Measurements from ENCODE around the gene DCLK1.

DNA sequence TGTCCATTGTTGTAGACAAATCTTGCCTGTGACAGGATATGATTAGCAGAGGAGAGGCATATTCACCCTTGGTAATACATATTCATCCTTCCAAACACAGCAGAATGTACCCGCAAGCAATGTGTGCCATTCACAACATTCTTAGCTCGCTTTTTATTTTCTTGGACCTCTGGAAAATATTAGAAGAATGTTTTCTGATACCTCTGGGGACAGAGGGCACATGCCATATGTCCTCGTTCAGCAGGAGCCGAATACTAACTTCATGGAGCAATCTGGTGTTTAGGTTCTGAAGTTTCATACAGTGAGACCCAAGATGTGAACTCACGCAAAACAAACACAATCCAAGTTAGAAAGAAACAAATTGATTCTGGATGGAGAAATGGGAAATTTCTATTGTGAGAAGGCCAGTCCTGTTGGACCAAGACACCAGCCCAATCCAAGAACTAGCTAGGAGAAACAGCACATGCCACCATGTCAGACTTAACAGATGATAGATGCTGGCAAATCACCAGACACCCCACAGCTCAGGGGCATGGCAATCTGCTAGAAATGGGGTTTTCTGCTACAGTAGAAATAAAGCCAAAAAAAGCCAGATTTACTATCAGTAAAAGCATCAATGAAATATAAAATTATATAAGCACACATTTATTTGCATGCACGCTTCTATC is 297.4 kb downstream of the DCLK1 start:
- TF ChIP-seq, protein P1, sequence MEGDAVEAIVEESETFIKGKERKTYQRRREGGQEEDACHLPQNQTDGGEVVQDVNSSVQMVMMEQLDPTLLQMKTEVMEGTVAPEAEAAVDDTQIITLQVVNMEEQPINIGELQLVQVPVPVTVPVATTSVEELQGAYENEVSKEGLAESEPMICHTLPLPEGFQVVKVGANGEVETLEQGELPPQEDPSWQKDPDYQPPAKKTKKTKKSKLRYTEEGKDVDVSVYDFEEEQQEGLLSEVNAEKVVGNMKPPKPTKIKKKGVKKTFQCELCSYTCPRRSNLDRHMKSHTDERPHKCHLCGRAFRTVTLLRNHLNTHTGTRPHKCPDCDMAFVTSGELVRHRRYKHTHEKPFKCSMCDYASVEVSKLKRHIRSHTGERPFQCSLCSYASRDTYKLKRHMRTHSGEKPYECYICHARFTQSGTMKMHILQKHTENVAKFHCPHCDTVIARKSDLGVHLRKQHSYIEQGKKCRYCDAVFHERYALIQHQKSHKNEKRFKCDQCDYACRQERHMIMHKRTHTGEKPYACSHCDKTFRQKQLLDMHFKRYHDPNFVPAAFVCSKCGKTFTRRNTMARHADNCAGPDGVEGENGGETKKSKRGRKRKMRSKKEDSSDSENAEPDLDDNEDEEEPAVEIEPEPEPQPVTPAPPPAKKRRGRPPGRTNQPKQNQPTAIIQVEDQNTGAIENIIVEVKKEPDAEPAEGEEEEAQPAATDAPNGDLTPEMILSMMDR (IDR thresholded peaks at IDR 0.05) = no peak
- TF ChIP-seq TCF7L2 (IDR thresholded peaks at IDR 0.05; ENCODE audit: low read depth, low read length) (no peak), POLR2AphosphoS5 (IDR thresholded peaks at IDR 0.05; ENCODE audit: low read depth, low read length) (no peak), SIN3A (IDR thresholded peaks at IDR 0.05; ENCODE audit: borderline replicate concordance, insufficient read depth, low read depth, low read length) (no peak)
- TF ChIP-seq, protein P2, sequence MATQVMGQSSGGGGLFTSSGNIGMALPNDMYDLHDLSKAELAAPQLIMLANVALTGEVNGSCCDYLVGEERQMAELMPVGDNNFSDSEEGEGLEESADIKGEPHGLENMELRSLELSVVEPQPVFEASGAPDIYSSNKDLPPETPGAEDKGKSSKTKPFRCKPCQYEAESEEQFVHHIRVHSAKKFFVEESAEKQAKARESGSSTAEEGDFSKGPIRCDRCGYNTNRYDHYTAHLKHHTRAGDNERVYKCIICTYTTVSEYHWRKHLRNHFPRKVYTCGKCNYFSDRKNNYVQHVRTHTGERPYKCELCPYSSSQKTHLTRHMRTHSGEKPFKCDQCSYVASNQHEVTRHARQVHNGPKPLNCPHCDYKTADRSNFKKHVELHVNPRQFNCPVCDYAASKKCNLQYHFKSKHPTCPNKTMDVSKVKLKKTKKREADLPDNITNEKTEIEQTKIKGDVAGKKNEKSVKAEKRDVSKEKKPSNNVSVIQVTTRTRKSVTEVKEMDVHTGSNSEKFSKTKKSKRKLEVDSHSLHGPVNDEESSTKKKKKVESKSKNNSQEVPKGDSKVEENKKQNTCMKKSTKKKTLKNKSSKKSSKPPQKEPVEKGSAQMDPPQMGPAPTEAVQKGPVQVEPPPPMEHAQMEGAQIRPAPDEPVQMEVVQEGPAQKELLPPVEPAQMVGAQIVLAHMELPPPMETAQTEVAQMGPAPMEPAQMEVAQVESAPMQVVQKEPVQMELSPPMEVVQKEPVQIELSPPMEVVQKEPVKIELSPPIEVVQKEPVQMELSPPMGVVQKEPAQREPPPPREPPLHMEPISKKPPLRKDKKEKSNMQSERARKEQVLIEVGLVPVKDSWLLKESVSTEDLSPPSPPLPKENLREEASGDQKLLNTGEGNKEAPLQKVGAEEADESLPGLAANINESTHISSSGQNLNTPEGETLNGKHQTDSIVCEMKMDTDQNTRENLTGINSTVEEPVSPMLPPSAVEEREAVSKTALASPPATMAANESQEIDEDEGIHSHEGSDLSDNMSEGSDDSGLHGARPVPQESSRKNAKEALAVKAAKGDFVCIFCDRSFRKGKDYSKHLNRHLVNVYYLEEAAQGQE (IDR thresholded peaks at IDR 0.05; ENCODE audit: insufficient read depth in 1 of 2, low read depth in 2 of 2, low read length in 1 of 2) = no peak
